RWPE2 (cell line): ENCODE data around the gene LRCH1.

Experiments
- ATAC-seq: fragments of 200-7000 bp; cut with Tn5 transposase; 3 replicates; pipeline ENCODE4 v1.9.1; 2021; ENCODE audit warnings: low read depth
- DNase-seq: peaks from one replicate; pipeline ENCODE4 v3.0.0-alpha.2; 2020; ENCODE audit warnings: low spot score
- H3K27ac ChIP-seq: fragments of 450-650 bp; 2 replicates; pipeline ENCODE4 v1.5.1; 2017; ENCODE audit warnings: mild to moderate bottlenecking; ENCODE audit not compliant: poor library complexity, severe bottlenecking
- H3K27me3 ChIP-seq: fragments of 250-450 bp; sonication (Bioruptor Pico); 2 replicates; pipeline ENCODE4 v1.5.1; 2021; ENCODE audit warnings: mild to moderate bottlenecking, moderate library complexity; ENCODE audit not compliant: insufficient read depth, poor library complexity, severe bottlenecking
- H3K36me3 ChIP-seq: fragments of 250-450 bp; sonication (Bioruptor Pico); 2 replicates; pipeline ENCODE4 v1.5.1; 2020; ENCODE audit warnings: low read depth, mild to moderate bottlenecking, moderate library complexity
- H3K4me1 ChIP-seq: fragments of 250-450 bp; sonication (Bioruptor Pico); 2 replicates; pipeline ENCODE4 v1.5.1; 2021; ENCODE audit warnings: mild to moderate bottlenecking, moderate library complexity; ENCODE audit not compliant: insufficient read depth, poor library complexity, severe bottlenecking
- H3K4me3 ChIP-seq: fragments of 250-450 bp; sonication (Bioruptor Pico); 2 replicates; pipeline ENCODE4 v1.5.1; 2021; ENCODE audit warnings: mild to moderate bottlenecking, moderate library complexity; ENCODE audit not compliant: severe bottlenecking
- H3K9me3 ChIP-seq: fragments of 250-450 bp; sonication (Bioruptor Pico); 2 replicates; pipeline ENCODE4 v1.5.1; 2021; ENCODE audit warnings: mild to moderate bottlenecking, moderate library complexity; ENCODE audit not compliant: severe bottlenecking
- CTCF ChIP-seq: fragments of 450-650 bp; IDR thresholded peaks from one replicate; pipeline ENCODE4 v1.5.1; 2017; ENCODE audit warnings: mild to moderate bottlenecking, moderate library complexity; ENCODE audit not compliant: poor library complexity, severe bottlenecking

LRCH1 gene

GRCh38 chr13:46598140-46598819 is 45.3 kb downstream of the LRCH1 start:
- H3K4me1 ChIP-seq = peaks cover 42% of the 10 kb centered on the region
- ATAC-seq = no peak
- DNase-seq = no peak
- H3K36me3 ChIP-seq = 0 out of 2 replicates have a peak, but pooled peaks cover 2% of the 10 kb centered on the region
- H3K27ac ChIP-seq = no peak overlapping the region
- TF ChIP-seq CTCF = no peak
- no peaks in the 10 kb centered on the region for H3K9me3 ChIP-seq
- no peaks in the 10 kb centered on the region for H3K27me3 ChIP-seq
- no peak overlapping the region for H3K4me3 ChIP-seq

GRCh38 chr13:46598820-46599180 is 45.8 kb downstream of the LRCH1 start:
- Histone ChIP-seq H3K27ac (no peak overlapping the region), H3K4me3 (no peak overlapping the region), H3K4me1 (peaks cover 39% of the 10 kb centered on the region), H3K27me3 (no peaks in the 10 kb centered on the region), H3K9me3 (no peaks in the 10 kb centered on the region), H3K36me3 (0 out of 2 replicates have a peak, but pooled peaks cover 2% of the 10 kb centered on the region)
- TF ChIP-seq CTCF = no peak
- no peak for DNase-seq
- no peak for ATAC-seq

GRCh38 chr13:46600943-46601311 is 48.0 kb downstream of the LRCH1 start:
- peaks cover 2% of the 10 kb centered on the region; the same call in 1 of the 2 replicates for H3K36me3 ChIP-seq
- ATAC-seq = no peak
- TF ChIP-seq CTCF = no peak
- no peak overlapping the region for H3K27ac ChIP-seq
- no peaks in the 10 kb centered on the region for H3K9me3 ChIP-seq
- DNase-seq = no peak
- H3K4me3 ChIP-seq = no peak overlapping the region
- no peaks in the 10 kb centered on the region for H3K27me3 ChIP-seq
- peaks cover 43% of the 10 kb centered on the region for H3K4me1 ChIP-seq

- ATAC-seq (no peak), DNase-seq (no peak)
- H3K27me3 ChIP-seq = no peaks in the 10 kb centered on the region
- H3K36me3 ChIP-seq = peaks cover 2% of the 10 kb centered on the region; the same call in 1 of the 2 replicates
- no peak overlapping the region for H3K4me3 ChIP-seq
- no peak for TF ChIP-seq CTCF
- H3K4me1 ChIP-seq = peaks cover 43% of the 10 kb centered on the region
- no peaks in the 10 kb centered on the region for H3K9me3 ChIP-seq
- no peak overlapping the region for H3K27ac ChIP-seq
Measured at GRCh38 chr13:46602531-46602930, 49.6 kb downstream of the LRCH1 start.

- no peak for TF ChIP-seq CTCF
- peaks cover 49% of the 10 kb centered on the region for H3K4me1 ChIP-seq
- DNase-seq (no peak), ATAC-seq (no peak)
- no peak overlapping the region for H3K4me3 ChIP-seq
- H3K36me3 ChIP-seq = peaks cover 2% of the 10 kb centered on the region; the same call in 1 of the 2 replicates
- H3K27me3 ChIP-seq = no peaks in the 10 kb centered on the region
- no peak overlapping the region for H3K27ac ChIP-seq
- no peaks in the 10 kb centered on the region for H3K9me3 ChIP-seq
Measured at GRCh38 chr13:46603165-46603603, 50.2 kb downstream of the LRCH1 start.
